ENCODE data around the gene ITPK1. TPM values are rescaled to one million over a fixed set of nuclear protein-coding genes. Genes with fewer than 3 reads are reported as not detected.
"Not testable (repeated sequence)": the region's sequence is repeated elsewhere in the genome, so short reads cannot be mapped to it uniquely, and the experiment has no call there.

Gene ITPK1
- total RNA-seq, 1 experiment from 2014 or later = 60.1 TPM

DNA sequence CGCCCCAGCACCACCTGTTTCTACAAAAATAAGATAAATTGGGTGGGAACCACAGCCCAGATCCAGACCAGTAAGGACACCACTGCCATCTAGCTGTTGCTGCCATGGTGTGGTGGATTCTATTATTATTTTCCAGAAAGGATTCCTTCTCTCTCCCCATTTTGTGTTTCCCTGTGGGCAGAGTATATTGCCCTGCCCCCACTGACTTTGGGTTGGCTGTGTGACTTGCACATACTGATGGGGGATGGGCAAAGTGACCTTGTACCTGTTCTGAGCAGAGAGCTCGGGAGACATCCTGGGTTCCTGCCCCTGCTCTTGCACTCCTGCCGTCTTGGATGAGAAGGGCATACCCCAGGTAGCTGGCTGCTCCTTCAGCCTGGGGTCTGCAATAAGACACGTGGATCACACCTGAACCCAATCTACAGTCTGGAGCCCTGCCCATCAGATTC is 44.7 kb upstream of the ITPK1 start:
- no peaks in the 10 kb centered on the region for H3K9me3 ChIP-seq
- no peaks in the 10 kb centered on the region for H3K4me1 ChIP-seq
- Mint-ChIP-seq H3K36me3 (ENCODE audit: insufficient read depth, unreplicated experiment) (no peaks in the 10 kb centered on the region), H3K27ac (ENCODE audit: unreplicated experiment) (no peak overlapping the region), H3K27me3 (ENCODE audit: insufficient read depth, unreplicated experiment) (no peaks in the 10 kb centered on the region), H3K4me3 (ENCODE audit: unreplicated experiment) (no peak overlapping the region), H3K9me3 (ENCODE audit: unreplicated experiment) (no peaks in the 10 kb centered on the region), H3K4me1 (ENCODE audit: low read depth, unreplicated experiment) (peaks cover 5% of the 10 kb centered on the region)
- ChIA-PET POLR2A (no interaction called here), CTCF (interaction anchor here (0.6 to 1.2 kb wide), 6 partner anchors 14 to 363 kb away, joined by 3 to 5 read pairs (median 4); partner anchors contain the start of genes LYSET and MOAP1)
- TF ChIP-seq, protein P1, sequence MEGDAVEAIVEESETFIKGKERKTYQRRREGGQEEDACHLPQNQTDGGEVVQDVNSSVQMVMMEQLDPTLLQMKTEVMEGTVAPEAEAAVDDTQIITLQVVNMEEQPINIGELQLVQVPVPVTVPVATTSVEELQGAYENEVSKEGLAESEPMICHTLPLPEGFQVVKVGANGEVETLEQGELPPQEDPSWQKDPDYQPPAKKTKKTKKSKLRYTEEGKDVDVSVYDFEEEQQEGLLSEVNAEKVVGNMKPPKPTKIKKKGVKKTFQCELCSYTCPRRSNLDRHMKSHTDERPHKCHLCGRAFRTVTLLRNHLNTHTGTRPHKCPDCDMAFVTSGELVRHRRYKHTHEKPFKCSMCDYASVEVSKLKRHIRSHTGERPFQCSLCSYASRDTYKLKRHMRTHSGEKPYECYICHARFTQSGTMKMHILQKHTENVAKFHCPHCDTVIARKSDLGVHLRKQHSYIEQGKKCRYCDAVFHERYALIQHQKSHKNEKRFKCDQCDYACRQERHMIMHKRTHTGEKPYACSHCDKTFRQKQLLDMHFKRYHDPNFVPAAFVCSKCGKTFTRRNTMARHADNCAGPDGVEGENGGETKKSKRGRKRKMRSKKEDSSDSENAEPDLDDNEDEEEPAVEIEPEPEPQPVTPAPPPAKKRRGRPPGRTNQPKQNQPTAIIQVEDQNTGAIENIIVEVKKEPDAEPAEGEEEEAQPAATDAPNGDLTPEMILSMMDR (IDR thresholded peaks at IDR 0.05; ENCODE audit: insufficient read depth in 1 of 2, low read depth in 1 of 2, low read length in 1 of 2, severe bottlenecking in 1 of 2, unreplicated experiment in 1 of 2) = peak; percentile 50 to 65
- no TSS peak for BruUV-seq (replicated peaks)
- no peak overlapping the region for H3K4me3 ChIP-seq (ENCODE audit: low read depth, low read length)
- intact Hi-C loops (cut with micrococcal nuclease; ENCODE audit: unreplicated experiment) = loop anchor here (1.0 kb wide), 2 partner anchors 44 to 208 kb away; no protein-coding TSS in a partner anchor
- DNase-seq = peak in 1 of 2 experiments; percentile 46
- H3K36me3 ChIP-seq (ENCODE audit: control insufficient read depth, insufficient read depth, low read length) = no peaks in the 10 kb centered on the region
- H3K27me3 ChIP-seq (replicated peaks; ENCODE audit: control insufficient read depth, insufficient read depth, low read length) = no peaks in the 10 kb centered on the region

DNA sequence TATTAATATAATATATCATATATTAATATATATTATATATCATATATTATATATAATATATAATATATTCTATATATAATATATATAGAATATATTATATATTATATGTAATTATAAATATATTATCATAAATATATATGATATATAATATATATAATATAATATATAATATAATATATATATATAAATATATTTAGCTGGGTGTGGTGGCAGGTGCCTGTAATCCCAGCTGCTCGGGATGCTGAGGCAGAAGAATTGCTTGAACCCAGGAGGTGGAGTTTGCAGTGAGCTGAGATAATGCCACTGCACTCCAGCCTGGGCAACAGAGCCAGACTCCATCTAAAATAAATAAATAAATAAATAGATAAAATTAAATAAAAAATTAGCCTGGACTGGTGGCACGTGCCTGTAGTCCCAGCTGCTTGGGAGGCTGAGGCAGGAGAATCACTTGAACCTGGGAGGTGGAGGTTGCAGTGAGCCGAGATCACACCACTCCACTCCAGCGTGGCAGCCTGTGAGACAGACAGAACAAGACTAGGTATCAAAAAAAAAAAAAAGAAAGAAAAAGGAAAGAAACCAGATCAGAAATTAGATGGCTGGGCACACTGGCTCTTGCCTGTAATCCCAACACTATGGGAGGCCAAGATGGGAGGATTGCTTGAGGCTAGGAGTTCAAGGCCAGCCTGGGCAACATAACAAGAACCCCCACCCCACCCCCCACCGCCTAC is 44.1 kb upstream of the ITPK1 start:
- H3K4me1 Mint-ChIP-seq (ENCODE audit: low read depth, unreplicated experiment); BruUV-seq (replicated peaks); DNase-seq; H3K27me3 ChIP-seq (replicated peaks; ENCODE audit: control insufficient read depth, insufficient read depth, low read length); H3K4me3 ChIP-seq (ENCODE audit: low read depth, low read length); H3K9me3 Mint-ChIP-seq (ENCODE audit: unreplicated experiment); H3K27me3 Mint-ChIP-seq (ENCODE audit: insufficient read depth, unreplicated experiment); POLR2A ChIA-PET; H3K4me1 ChIP-seq; H3K4me3 Mint-ChIP-seq (ENCODE audit: unreplicated experiment); H3K9me3 ChIP-seq; H3K36me3 Mint-ChIP-seq (ENCODE audit: insufficient read depth, unreplicated experiment); H3K36me3 ChIP-seq (ENCODE audit: control insufficient read depth, insufficient read depth, low read length); H3K27ac Mint-ChIP-seq (ENCODE audit: unreplicated experiment): not testable (repeated sequence)
- intact Hi-C loops (cut with micrococcal nuclease; ENCODE audit: unreplicated experiment) = loop anchor here (1.0 kb wide), 2 partner anchors 43 to 207 kb away; no protein-coding TSS in a partner anchor
- CTCF ChIA-PET = interaction anchor here (0.6 to 1.2 kb wide), 7 partner anchors 14 to 362 kb away, joined by 3 to 5 read pairs (median 4); partner anchors contain the start of genes LYSET and MOAP1

DNA sequence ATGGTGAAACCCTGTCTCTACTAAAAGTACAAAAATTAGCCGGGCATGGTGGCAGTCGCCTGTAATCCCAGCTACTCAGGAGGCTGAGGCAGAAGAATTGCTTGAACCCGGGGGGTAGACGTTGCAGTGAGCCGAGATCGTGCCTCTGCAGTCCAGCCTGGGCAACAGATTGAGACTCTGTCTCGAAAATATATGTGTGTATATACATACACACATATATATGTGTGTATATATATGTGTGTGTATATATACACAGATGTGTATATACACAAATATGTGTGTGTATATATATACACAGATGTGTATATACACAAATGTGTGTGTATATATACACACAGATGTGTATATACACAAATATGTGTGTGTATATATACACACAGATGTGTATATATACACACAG is 42.6 kb upstream of the ITPK1 start:
- CTCF ChIA-PET; POLR2A ChIA-PET; H3K4me3 ChIP-seq (ENCODE audit: low read depth, low read length); H3K36me3 ChIP-seq (ENCODE audit: control insufficient read depth, insufficient read depth, low read length); DNase-seq; H3K9me3 ChIP-seq; H3K9me3 Mint-ChIP-seq (ENCODE audit: unreplicated experiment); H3K4me1 Mint-ChIP-seq (ENCODE audit: low read depth, unreplicated experiment); H3K27me3 Mint-ChIP-seq (ENCODE audit: insufficient read depth, unreplicated experiment); H3K4me3 Mint-ChIP-seq (ENCODE audit: unreplicated experiment); H3K4me1 ChIP-seq; H3K27ac Mint-ChIP-seq (ENCODE audit: unreplicated experiment); H3K36me3 Mint-ChIP-seq (ENCODE audit: insufficient read depth, unreplicated experiment); BruUV-seq (replicated peaks); H3K27me3 ChIP-seq (replicated peaks; ENCODE audit: control insufficient read depth, insufficient read depth, low read length); intact Hi-C loops (cut with micrococcal nuclease; ENCODE audit: unreplicated experiment): not testable (repeated sequence)

DNA sequence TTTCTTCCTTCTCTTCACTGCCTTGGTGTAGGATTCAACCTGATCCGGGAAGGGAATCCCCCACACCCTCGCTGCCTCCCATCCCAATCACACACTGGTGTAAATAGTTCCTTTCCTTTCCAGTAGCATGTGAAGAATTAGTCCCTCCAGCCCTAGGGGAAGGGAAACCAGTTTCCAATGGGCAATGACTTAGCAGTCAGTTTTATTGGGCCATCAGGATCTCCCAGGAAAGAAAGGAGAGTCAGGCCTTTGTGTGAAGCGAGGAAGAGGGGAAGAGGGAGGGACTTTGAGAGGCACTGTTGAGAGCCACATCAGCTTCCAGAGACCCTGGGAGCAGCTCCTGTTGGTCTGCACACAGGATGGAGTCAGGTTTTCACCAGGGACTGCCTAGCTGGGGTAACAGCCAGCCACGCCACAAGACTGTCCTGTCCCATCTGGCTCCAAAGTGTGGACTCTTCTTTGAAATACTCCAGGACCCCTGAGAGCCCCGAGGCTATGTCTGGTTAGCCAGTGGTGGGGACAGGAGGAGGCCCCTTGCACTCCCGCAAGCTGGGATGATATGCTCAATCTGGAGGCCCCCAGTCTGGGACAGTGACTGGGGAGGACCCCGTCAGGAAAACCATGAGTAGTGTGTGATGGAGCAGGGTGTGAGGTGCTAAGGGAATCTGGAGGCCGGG is 41.1 kb upstream of the ITPK1 start:
- no peaks in the 10 kb centered on the region for H3K4me1 ChIP-seq
- no TSS peak for BruUV-seq (replicated peaks)
- ChIA-PET CTCF (interaction anchor here (0.6 kb wide), 1 partner anchor 42 kb away, joined by 3 read pairs; no protein-coding TSS in a partner anchor), POLR2A (interaction anchor here (0.7 kb wide), 1 partner anchor 242 kb away, joined by 4 read pairs; no protein-coding TSS in a partner anchor)
- H3K4me3 Mint-ChIP-seq (ENCODE audit: unreplicated experiment) = no peak overlapping the region
- no peaks in the 10 kb centered on the region for H3K27me3 Mint-ChIP-seq (ENCODE audit: insufficient read depth, unreplicated experiment)
- no peaks in the 10 kb centered on the region for H3K9me3 Mint-ChIP-seq (ENCODE audit: unreplicated experiment)
- H3K4me1 Mint-ChIP-seq (ENCODE audit: low read depth, unreplicated experiment) = peaks cover 5% of the 10 kb centered on the region
- no peak overlapping the region for H3K27ac Mint-ChIP-seq (ENCODE audit: unreplicated experiment)
- no peaks in the 10 kb centered on the region for H3K36me3 ChIP-seq (ENCODE audit: control insufficient read depth, insufficient read depth, low read length)
- TF ChIP-seq, protein P1 (IDR thresholded peaks at IDR 0.05; ENCODE audit: insufficient read depth in 1 of 2, low read depth in 1 of 2, low read length in 1 of 2, severe bottlenecking in 1 of 2, unreplicated experiment in 1 of 2) = no peak
- H3K36me3 Mint-ChIP-seq (ENCODE audit: insufficient read depth, unreplicated experiment) = no peaks in the 10 kb centered on the region
- no peak for DNase-seq
- no peaks in the 10 kb centered on the region for H3K27me3 ChIP-seq (replicated peaks; ENCODE audit: control insufficient read depth, insufficient read depth, low read length)
- no peak overlapping the region for H3K4me3 ChIP-seq (ENCODE audit: low read depth, low read length)
- H3K9me3 ChIP-seq = no peaks in the 10 kb centered on the region
- intact Hi-C loops (cut with micrococcal nuclease; ENCODE audit: unreplicated experiment) = no loop called here
